Body of pancreas (tissue), 4 donors: ENCODE measurements around the gene SEMA4C.

Experiments used
- CTCF ChIP-seq, 7 experiments: fragments of 450-650 bp in 4 of 7; fragments of 200-600 bp in 3 of 7; sonication (generic) in 3 of 7; IDR thresholded peaks; one replicate each; pipeline ENCODE4 v1.5.1; 2016 to 2019; ENCODE audit warnings: antibody characterized with exemption in 7 of 7
- POLR2A ChIP-seq, 3 donors: fragments of 450-650 bp; IDR thresholded peaks; one replicate each; pipeline ENCODE4 v1.6.1; 2016; ENCODE audit warnings: antibody characterized with exemption in 3 of 3, mild to moderate bottlenecking in 2 of 3

DNA sequence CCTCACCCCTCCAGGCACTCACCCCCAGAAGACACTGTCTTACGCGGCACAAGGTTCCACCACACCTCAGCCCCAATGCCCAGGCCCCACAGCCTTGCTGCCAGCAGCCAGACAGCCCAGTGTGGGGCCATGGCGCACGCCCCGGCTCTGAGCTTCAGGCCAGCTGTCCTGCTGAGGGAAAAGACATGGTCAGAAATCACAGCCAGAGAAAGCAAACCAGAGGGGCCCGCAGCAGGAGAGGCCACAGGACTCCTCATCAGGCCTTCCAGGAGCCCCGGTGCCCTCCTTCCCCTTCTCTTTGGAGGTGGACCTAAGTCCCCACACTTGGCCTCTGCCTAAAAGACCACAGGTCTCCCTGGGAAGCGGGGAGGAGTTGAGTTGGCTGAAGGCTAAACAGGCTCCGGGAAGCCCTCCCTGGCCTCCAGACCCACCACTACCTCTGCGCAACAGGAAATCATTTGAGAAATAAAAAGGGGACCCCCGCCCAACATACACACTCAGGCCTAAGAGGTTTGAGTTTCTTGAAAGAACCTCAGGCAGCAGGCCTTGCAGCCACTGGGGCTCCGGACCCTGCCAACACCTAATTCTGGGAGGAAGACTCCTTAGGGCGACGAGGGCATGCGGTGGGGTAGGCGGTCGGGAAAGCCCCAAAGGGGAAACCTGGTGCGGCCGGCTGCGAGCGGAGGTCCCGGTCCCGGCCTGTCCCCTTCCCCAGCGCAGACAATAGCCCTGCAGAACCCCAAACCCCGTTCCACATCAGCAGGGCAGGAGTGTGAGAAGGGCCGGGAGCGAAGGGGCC lies 1.9 kb downstream of the SEMA4C start:
- TF ChIP-seq POLR2A (IDR thresholded peaks at IDR 0.05) (no peak), CTCF (IDR thresholded peaks at IDR 0.05) (no peak)
